ENCODE results near the gene APP. TPM values are rescaled to one million over a fixed set of nuclear protein-coding genes. Genes with fewer than 3 reads are reported as not detected.

Gene APP
- total RNA-seq, 3 donors from 2014 or later = 270 to 546 (median 383) TPM

- Histone ChIP-seq H3K27me3 (no peaks in the 10 kb centered on the region), H3K9me3 (no peaks in the 10 kb centered on the region), H3K4me1 (no peaks in the 10 kb centered on the region), H3K36me3 (no peaks in the 10 kb centered on the region), H3K4me3 (no peak overlapping the region), H3K27ac (peak overlapping the region in 1 of 2 donors; percentile 21)
- TF ChIP-seq, protein P1, sequence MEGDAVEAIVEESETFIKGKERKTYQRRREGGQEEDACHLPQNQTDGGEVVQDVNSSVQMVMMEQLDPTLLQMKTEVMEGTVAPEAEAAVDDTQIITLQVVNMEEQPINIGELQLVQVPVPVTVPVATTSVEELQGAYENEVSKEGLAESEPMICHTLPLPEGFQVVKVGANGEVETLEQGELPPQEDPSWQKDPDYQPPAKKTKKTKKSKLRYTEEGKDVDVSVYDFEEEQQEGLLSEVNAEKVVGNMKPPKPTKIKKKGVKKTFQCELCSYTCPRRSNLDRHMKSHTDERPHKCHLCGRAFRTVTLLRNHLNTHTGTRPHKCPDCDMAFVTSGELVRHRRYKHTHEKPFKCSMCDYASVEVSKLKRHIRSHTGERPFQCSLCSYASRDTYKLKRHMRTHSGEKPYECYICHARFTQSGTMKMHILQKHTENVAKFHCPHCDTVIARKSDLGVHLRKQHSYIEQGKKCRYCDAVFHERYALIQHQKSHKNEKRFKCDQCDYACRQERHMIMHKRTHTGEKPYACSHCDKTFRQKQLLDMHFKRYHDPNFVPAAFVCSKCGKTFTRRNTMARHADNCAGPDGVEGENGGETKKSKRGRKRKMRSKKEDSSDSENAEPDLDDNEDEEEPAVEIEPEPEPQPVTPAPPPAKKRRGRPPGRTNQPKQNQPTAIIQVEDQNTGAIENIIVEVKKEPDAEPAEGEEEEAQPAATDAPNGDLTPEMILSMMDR (IDR thresholded peaks at IDR 0.05) = no peak
- no peak for TF ChIP-seq POLR2AphosphoS5 (IDR thresholded peaks at IDR 0.05)
- no peak for TF ChIP-seq POLR2A (IDR thresholded peaks at IDR 0.05)
- no peak for DNase-seq (ENCODE audit: low spot score in 2 of 2)
- intact Hi-C loops (cut with DNase I; ENCODE audit: low total_unique reads) = no loop called here
Observed at GRCh38 chr21:25911730-25912401, 258.7 kb downstream of the APP start.

DNA sequence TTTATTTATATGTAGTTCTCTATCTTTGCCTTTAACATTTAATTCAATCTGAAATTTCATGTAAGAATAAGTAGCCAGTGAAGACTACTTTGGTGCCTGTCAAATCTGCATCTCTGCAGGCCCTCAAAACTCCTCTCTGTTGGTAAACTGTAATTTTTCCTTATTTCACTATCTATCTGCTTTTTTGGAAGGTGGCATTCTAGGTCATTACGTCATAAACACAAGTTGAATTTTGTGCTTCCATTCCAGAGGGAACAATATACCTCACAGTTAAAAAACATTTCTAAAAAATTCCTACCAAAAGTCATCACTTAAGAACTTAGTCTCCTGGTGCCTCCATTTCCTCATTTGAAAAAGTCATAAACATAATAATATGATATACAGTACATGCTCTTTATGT lies 259.8 kb downstream of the APP start:
- no peak overlapping the region for H3K27ac ChIP-seq
- no peaks in the 10 kb centered on the region for H3K9me3 ChIP-seq
- intact Hi-C loops (cut with DNase I; ENCODE audit: low total_unique reads) = no loop called here
- H3K27me3 ChIP-seq = no peaks in the 10 kb centered on the region
- DNase-seq (ENCODE audit: low spot score in 2 of 2) = no peak
- H3K4me3 ChIP-seq = no peak overlapping the region
- TF ChIP-seq, protein P1 (IDR thresholded peaks at IDR 0.05) = no peak
- TF ChIP-seq POLR2A (IDR thresholded peaks at IDR 0.05) (no peak), POLR2AphosphoS5 (IDR thresholded peaks at IDR 0.05) (no peak)
- no peaks in the 10 kb centered on the region for H3K36me3 ChIP-seq
- no peaks in the 10 kb centered on the region for H3K4me1 ChIP-seq

GRCh38 chr21:25909341-25909740 lies 261.2 kb downstream of the APP start:
- intact Hi-C loops (cut with DNase I; ENCODE audit: low total_unique reads) = no loop called here
- no peaks in the 10 kb centered on the region for H3K9me3 ChIP-seq
- no peaks in the 10 kb centered on the region for H3K27me3 ChIP-seq
- no peak overlapping the region for H3K27ac ChIP-seq
- no peaks in the 10 kb centered on the region for H3K36me3 ChIP-seq
- no peak overlapping the region for H3K4me3 ChIP-seq
- no peaks in the 10 kb centered on the region for H3K4me1 ChIP-seq
- DNase-seq (ENCODE audit: low spot score in 2 of 2) = no peak
- TF ChIP-seq POLR2A (IDR thresholded peaks at IDR 0.05) = no peak
- no peak for TF ChIP-seq POLR2AphosphoS5 (IDR thresholded peaks at IDR 0.05)
- TF ChIP-seq, protein P1 (IDR thresholded peaks at IDR 0.05) = no peak

GRCh38 chr21:25908495-25908894 lies 262.1 kb downstream of the APP start:
- H3K36me3 ChIP-seq = no peaks in the 10 kb centered on the region
- no peak overlapping the region for H3K4me3 ChIP-seq
- H3K9me3 ChIP-seq = no peaks in the 10 kb centered on the region
- intact Hi-C loops (cut with DNase I; ENCODE audit: low total_unique reads) = no loop called here
- TF ChIP-seq, protein P1 (IDR thresholded peaks at IDR 0.05) = no peak
- TF ChIP-seq POLR2A (IDR thresholded peaks at IDR 0.05) (no peak), POLR2AphosphoS5 (IDR thresholded peaks at IDR 0.05) (no peak)
- H3K4me1 ChIP-seq = no peaks in the 10 kb centered on the region
- DNase-seq (ENCODE audit: low spot score in 2 of 2) = no peak
- peak overlapping the region in 1 of 2 donors; percentile 10 for H3K27ac ChIP-seq
- H3K27me3 ChIP-seq = no peaks in the 10 kb centered on the region

DNA sequence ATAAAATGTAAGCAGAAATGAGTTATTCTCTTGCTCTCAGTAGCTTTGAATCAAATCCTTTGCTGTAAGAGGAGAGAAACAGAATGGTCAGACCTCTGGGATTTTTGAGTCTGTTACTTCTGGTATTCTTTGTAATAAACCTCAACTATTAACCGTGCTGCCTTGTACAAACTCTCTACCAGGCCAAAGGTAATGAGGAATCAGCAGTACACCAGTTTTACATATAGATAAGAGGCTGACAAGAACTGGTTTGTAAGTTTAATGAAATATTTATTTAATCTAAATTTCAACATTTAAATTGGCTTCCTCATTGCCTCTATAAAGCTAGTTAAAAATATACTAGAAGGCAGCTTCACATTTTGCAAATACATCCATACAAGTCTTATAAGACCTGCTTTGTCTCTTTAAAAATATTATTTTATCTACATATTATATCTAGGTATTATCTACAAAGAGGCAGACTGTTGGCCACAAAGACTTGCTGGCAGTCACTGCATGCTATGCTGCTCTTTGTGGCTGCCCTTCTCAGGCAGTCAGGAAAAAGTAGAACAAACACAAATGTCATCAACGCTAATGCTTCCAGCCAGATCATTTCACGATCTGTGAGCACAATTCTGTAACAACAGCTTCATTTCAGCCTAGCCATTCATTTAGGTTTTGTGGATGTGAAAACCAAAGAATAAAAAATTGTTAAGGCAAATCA lies 262.8 kb downstream of the APP start:
- no peaks in the 10 kb centered on the region for H3K4me1 ChIP-seq
- TF ChIP-seq POLR2A (IDR thresholded peaks at IDR 0.05) (no peak), POLR2AphosphoS5 (IDR thresholded peaks at IDR 0.05) (no peak)
- TF ChIP-seq, protein P1 (IDR thresholded peaks at IDR 0.05) = no peak
- peak overlapping the region; percentile 31 to 35 for H3K27ac ChIP-seq
- no peaks in the 10 kb centered on the region for H3K9me3 ChIP-seq
- intact Hi-C loops (cut with DNase I; ENCODE audit: low total_unique reads) = no loop called here
- H3K4me3 ChIP-seq = no peak overlapping the region
- DNase-seq (ENCODE audit: low spot score in 2 of 2) = no peak
- no peaks in the 10 kb centered on the region for H3K36me3 ChIP-seq
- no peaks in the 10 kb centered on the region for H3K27me3 ChIP-seq

Data from breast epithelium (tissue), 4 donors.